Stimulated activated CD4-positive, alpha-beta T cell treated with anti-CD3 and anti-CD28 coated beads, Interleukin-1b, Interleukin-23, amount 100 ng/mL, for 4 hours (primary cell): ENCODE data around the gene ATP6V0E2.
"Not testable (repeated sequence)": the region's sequence is repeated elsewhere in the genome, so short reads cannot be mapped to it uniquely, and the experiment has no call there.

Experiments
- DNase-seq, 2 donors: peaks; one replicate each; pipeline ENCODE4 v3.0.0-alpha.2; 2020; ENCODE audit warnings: low read depth in 2 of 2

The ATP6V0E2 gene

GRCh38 chr7:149873074-149873969, at the start of gene ATP6V0E2:
TSS of gene ATP6V0E2 (plus strand) at chr7:149873969. CDS start at chr7:149874066, 97 bp downstream.
- DNase-seq, result peak; percentile 81 to 93

- no peak for DNase-seq
These were observed 49.4 kb upstream of the ATP6V0E2 start for GRCh38 chr7:149824301-149824741.

- DNase-seq, result no peak
These were observed 48.8 kb upstream of the ATP6V0E2 start for GRCh38 chr7:149824748-149825566.

- DNase-seq, result no peak
These were observed 48.0 kb upstream of the ATP6V0E2 start for GRCh38 chr7:149825567-149826343.

GRCh38 chr7:149826344-149827088, 47.3 kb upstream of the ATP6V0E2 start:
- DNase-seq, result no peak

GRCh38 chr7:149827089-149827981, 46.4 kb upstream of the ATP6V0E2 start:
- no peak for DNase-seq

GRCh38 chr7:149828357-149829309, 45.1 kb upstream of the ATP6V0E2 start:
- no peak for DNase-seq

GRCh38 chr7:149830527-149830926, 43.2 kb upstream of the ATP6V0E2 start:
- not testable (repeated sequence) for DNase-seq

- DNase-seq, result no peak
These were observed 42.6 kb upstream of the ATP6V0E2 start for GRCh38 chr7:149830997-149831740.

- no peak for DNase-seq
These were observed 42.0 kb upstream of the ATP6V0E2 start for GRCh38 chr7:149831741-149832219.

- DNase-seq, result no peak
These were observed 41.3 kb upstream of the ATP6V0E2 start for GRCh38 chr7:149832332-149833041.

- DNase-seq, result no peak
These were observed 40.2 kb upstream of the ATP6V0E2 start for GRCh38 chr7:149833495-149834130.

- no peak for DNase-seq
These were observed 39.2 kb upstream of the ATP6V0E2 start for GRCh38 chr7:149834601-149835000.

GRCh38 chr7:149836434-149836833, 37.3 kb upstream of the ATP6V0E2 start:
- DNase-seq, result no peak

GRCh38 chr7:149837564-149838223, 36.1 kb upstream of the ATP6V0E2 start:
- DNase-seq, result no peak
